Measurements from ENCODE around the gene AHRR.

DNA sequence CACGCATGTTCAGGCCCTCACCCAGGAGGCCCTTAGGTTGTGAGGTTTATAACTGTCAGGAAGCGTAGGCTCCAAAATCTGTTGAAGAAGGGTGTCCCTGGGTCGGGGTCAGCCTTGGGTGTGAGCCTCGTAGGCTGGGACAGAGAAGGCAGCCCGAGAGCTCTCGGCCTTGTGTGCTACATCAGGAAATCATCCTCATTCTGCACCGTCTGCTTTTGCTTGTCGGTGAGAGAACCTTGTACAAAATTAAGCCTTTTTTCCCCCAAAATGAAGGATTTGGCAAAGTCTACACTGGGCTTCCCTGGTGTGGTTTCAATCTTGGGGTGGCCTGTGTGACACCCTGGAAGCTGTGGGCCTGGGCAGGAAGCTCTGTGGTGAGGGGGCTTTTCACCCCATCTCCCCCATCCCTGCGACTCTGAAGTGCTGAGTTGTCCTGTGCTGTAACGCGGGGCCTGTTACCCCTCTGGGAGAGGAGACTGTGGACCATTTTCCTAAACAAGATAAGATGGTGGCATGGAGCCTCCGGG is 55.3 kb downstream of the AHRR start:
- TF ChIP-seq POLR2AphosphoS5 (IDR thresholded peaks at IDR 0.05; ENCODE audit: low read depth, low read length), result no peak
- no peak for TF ChIP-seq SIN3A (IDR thresholded peaks at IDR 0.05; ENCODE audit: borderline replicate concordance, insufficient read depth, low read length)
- no peak for TF ChIP-seq TAF1 (IDR thresholded peaks at IDR 0.05; ENCODE audit: borderline replicate concordance, insufficient read depth, low read length)

Measured in PFSK-1 (cell line).